DMS 273 (cell line): ENCODE measurements around the gene TRAK2.

Experiments
- DNase-seq: peaks from one replicate; lab custom pipeline; 2025; ENCODE audit not compliant: unreplicated experiment; lab: John Stamatoyannopoulos, UW

TRAK2 gene

GRCh38 chr2:201363857-201364560 lies 87.2 kb downstream of the TRAK2 start:
- peak; percentile 53 for DNase-seq

GRCh38 chr2:201362396-201362795 lies 88.9 kb downstream of the TRAK2 start:
- DNase-seq, result no peak

- no peak for DNase-seq
Observed at GRCh38 chr2:201361078-201361733, 90.1 kb downstream of the TRAK2 start.

GRCh38 chr2:201360256-201360655 lies 91.0 kb downstream of the TRAK2 start:
- no peak for DNase-seq

- DNase-seq, result no peak
Observed at GRCh38 chr2:201358684-201359083, 92.6 kb downstream of the TRAK2 start.

GRCh38 chr2:201357221-201357620 lies 94.0 kb downstream of the TRAK2 start, which contains the start of gene FLACC1:
FLACC1 (minus strand) TSS chr2:201357345; CDS start chr2:201351404, 5,941 bp downstream.
- DNase-seq, result peak; percentile 60

GRCh38 chr2:201353116-201353515 lies 98.1 kb downstream of the TRAK2 start:
- DNase-seq, result no peak

- no peak for DNase-seq
Observed at GRCh38 chr2:201350879-201351278, 100.4 kb downstream of the TRAK2 start.

- DNase-seq, result no peak
Observed at GRCh38 chr2:201349601-201350000, 101.7 kb downstream of the TRAK2 start.

- no peak for DNase-seq
Observed at GRCh38 chr2:201348758-201349157, 102.5 kb downstream of the TRAK2 start.

- DNase-seq, result no peak
Observed at GRCh38 chr2:201347138-201347537, 104.1 kb downstream of the TRAK2 start.

GRCh38 chr2:201345625-201346213 lies 105.5 kb downstream of the TRAK2 start:
- DNase-seq, result no peak

GRCh38 chr2:201344663-201345366 lies 106.4 kb downstream of the TRAK2 start:
- peak; percentile 23 for DNase-seq

GRCh38 chr2:201343559-201343958 lies 107.7 kb downstream of the TRAK2 start:
- DNase-seq, result no peak

GRCh38 chr2:201342923-201343322 lies 108.3 kb downstream of the TRAK2 start:
- DNase-seq, result no peak

GRCh38 chr2:201329409-201329808 lies 121.8 kb downstream of the TRAK2 start:
- DNase-seq, result no peak

- DNase-seq, result no peak
Observed at GRCh38 chr2:201327678-201328077, 123.6 kb downstream of the TRAK2 start.
